ENCODE results near the gene RPL28. TPM values are rescaled to one million over a fixed set of nuclear protein-coding genes. Genes with fewer than 3 reads are reported as not detected.
"Not testable (repeated sequence)": the region's sequence is repeated elsewhere in the genome, so short reads cannot be mapped to it uniquely, and the experiment has no call there.

Gene RPL28
- total RNA-seq, 1 donor from 2014 or later: 664 TPM

DNA sequence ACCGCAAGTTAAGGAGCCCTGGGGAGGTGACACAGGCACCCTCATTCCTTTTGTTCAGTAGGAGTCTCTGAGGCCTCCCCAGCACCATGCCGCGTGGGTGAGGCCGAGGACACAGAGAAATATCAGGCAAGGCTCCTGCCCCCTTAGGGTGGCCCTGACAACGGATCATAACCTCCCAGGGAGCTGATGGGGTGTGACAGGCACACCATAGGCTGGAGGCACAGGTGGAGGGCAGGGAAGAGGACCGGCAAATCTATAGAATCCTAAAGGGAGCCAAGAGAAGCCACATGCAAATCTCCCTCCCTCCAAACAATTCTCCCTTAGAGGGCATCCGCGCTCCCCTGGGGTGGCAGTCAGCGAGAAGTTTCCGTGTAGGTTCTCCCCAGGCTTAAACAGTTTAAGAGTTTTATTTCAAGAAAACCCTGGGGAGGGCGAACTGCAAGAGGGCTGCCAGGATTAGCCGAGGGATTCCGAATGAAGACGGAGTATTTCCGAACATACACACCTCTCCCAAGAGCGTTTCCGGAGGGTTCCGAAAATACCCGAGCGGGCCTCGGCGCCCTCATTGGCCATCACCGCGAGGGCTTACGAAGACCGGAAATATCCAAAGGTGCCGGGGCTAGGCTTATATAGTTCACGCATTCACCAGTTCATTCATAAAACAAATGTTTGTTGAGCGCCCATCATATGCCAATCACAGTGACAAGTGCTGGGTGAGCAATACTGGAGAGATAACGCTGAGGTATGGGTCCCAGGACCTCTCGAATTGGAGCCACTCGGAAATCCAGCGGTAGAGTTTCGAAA, 610 bp upstream of the RPL28 start:
- ATAC-seq: peak; percentile 92

DNA sequence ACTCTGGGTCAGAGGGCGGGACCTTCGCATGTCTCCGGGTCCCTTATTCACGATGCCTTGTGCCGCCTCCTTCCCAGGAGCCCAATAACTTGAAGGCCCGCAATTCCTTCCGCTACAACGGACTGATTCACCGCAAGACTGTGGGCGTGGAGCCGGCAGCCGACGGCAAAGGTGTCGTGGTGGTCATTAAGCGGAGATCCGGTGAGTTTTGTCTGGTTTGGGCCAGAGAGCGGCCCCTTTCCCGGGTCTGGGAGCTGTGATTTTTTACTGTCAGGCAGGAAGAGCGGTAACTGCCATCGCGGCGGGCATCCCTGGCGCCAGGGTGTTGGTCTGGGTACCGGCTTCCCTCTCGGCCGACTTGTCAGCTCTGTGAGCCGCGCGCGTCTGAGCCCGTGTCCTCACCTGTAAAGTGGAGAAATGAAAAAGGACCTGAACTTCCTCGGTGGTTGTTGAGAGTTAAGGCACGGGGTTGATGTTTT, 800 bp downstream of the RPL28 start:
- no peak for ATAC-seq
- DNase-seq (ENCODE audit: missing footprints): no peak
- intact Hi-C loops (cut with DNase I): loop anchor here (10.0 kb wide), 1 partner anchor 218 kb away; the partner anchor contains the start of genes ZNF524 and ZNF865

More for the DNA sequence above, 610 bp upstream of the RPL28 start:
- peak; percentile 97 for DNase-seq (ENCODE audit: missing footprints)
- intact Hi-C loops (cut with DNase I): loop anchor here (1.0 to 10.0 kb wide), 4 partner anchors 46 to 220 kb away; partner anchors contain the start of genes ISOC2, KMT5C, ZNF524 and ZNF865

GRCh38 chr19:55387736-55388497, 2.2 kb downstream of the RPL28 start:
- no peak for DNase-seq (ENCODE audit: missing footprints)
- intact Hi-C loops (cut with DNase I): loop anchor here (10.0 kb wide), 1 partner anchor 217 kb away; the partner anchor contains the start of genes ZNF524 and ZNF865
- ATAC-seq: no peak

GRCh38 chr19:55389386-55390317, 3.9 kb downstream of the RPL28 start:
- intact Hi-C loops (cut with DNase I): loop anchor here (10.0 kb wide), 1 partner anchor 215 kb away; the partner anchor contains the start of genes ZNF524 and ZNF865
- DNase-seq (ENCODE audit: missing footprints) (no peak), ATAC-seq (no peak)

DNA sequence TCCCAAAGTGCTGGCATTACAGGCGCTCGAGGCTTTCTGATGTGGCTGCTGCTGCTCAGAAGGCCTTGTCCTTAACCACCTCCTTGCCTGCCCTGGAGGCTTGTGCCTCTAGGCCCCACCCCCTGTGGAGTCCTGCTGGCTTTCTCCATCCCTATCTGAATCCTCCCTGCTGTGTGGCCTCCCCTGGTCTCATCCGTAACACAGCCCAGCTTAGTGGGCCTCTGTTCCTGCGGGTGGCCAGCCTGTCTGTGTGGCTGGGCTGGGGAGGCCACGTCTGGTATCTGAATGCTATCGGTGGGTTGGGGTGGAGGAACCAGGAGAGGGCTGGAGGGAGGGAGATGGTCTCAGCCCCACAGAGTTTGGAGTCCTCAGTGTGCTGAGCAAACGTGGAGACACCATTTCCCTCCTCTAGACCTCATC, 4.7 kb downstream of the RPL28 start:
- intact Hi-C loops (cut with DNase I): no loop called here
- no peak for ATAC-seq
- DNase-seq (ENCODE audit: missing footprints): no peak

- intact Hi-C loops (cut with DNase I): no loop called here
- DNase-seq (ENCODE audit: missing footprints) (no peak), ATAC-seq (no peak)
These were observed 5.5 kb downstream of the RPL28 start for GRCh38 chr19:55391191-55391670.

- ATAC-seq (no peak), DNase-seq (ENCODE audit: missing footprints) (no peak)
- intact Hi-C loops (cut with DNase I): no loop called here
These were observed 6.2 kb downstream of the RPL28 start for GRCh38 chr19:55391702-55392615.

DNA sequence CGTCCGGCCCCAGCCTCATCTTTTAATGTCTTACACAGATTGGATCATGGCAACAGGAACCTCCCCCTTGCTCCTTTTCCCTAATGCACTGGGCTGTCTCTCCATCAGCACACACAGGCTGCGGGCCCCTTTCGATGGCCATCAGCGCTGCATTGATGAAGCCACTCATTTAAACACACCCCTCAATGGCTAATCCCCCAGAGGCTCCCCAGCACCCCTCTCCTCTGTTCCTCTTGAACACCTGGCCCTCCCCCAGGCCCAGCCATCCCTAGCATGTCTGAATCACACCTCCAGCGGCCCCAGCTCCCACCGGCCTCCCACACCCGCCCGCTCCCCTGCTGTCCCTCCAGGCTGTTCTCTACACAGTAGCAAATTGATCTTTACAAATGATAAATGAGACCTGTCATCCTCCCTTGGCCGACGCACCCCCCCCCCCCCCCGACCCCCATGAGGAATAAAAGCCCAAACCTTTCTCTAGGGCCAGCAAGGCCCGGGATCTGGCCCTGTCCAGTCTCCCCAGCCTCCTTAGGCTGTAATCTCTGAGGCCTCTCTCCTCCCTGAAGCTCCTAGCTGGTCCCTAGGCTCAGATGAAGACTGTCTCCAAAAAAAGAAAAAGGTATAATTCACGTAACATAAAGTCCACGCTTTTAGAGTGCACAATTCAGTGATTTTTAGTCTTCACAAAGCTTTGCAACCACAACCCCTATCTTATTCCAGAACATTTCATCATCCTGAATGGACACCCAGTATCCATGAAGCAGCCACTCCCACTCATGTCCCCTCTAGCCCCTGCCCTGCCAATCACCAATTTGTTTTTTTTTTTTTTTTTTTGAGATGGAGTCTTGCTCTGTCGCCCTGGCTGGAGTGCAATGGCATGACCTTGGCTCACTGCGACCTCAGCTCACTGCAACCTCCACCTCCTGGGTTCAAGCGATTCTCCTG, 7.4 kb downstream of the RPL28 start:
- no peak for ATAC-seq
- no peak for DNase-seq (ENCODE audit: missing footprints)
- intact Hi-C loops (cut with DNase I): no loop called here

DNA sequence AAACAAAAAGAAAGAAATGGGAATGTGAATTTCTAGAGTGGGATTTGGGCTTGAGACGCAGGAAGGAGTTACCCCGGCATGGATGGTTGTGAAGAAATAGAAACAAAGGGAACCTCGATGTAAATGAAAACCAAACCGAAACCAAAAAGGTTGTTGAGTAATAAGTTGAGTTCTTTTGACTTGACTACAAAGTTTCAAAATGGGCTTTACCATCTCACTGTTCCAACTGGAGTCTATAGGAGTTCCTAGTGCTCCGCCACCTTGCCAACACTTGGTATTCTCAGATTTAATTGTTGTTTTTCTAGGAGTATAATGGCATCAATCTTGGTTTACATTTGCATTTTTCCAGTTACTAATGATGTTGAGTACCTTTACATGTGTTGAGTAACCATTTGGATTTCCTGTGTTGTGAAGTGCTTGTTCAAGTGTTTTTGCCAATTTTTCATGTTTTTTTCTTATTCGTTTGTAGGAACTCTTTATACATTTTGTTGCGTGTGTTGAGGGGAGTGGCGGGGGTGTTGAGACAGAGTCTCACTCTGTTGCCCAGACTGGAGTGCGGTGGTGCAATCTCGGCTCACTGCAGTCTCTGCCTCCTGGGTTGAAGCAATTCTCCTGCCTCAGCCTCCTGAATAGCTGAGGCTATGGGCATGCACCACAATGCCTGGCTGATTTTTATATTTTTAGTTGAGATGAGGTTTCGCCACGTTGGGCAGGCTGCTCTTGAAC, 12.6 kb downstream of the RPL28 start:
- intact Hi-C loops (cut with DNase I): no loop called here
- ATAC-seq: no peak
- DNase-seq (ENCODE audit: missing footprints): no peak

GRCh38 chr19:55400281-55401087, 14.8 kb downstream of the RPL28 start:
- intact Hi-C loops (cut with DNase I): no loop called here
- no peak for DNase-seq (ENCODE audit: missing footprints)
- ATAC-seq: no peak

DNA sequence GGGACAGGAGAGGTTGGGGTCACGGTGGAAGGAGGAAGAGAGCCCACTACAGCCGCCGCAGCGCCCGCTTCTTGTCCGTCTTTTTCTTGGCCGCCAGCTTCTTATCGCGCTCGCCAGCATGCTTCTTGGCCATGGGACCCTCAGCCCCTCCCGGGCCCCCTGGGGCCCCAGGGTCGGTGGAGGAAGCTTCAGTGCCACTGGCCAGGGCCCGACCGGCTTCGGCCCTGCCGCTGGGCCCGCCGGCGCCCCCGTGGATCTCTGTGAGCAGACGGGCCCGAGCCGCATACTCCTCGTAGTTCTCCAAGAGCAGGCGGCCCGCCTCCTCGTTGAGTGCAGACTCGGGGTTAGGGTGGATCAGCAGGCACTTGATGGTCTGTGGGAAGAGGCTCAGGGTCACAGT, 15.7 kb downstream of the RPL28 start:
- DNase-seq (ENCODE audit: missing footprints); intact Hi-C loops (cut with DNase I); ATAC-seq: not testable (repeated sequence)

- DNase-seq (ENCODE audit: missing footprints) (no peak), ATAC-seq (no peak)
- intact Hi-C loops (cut with DNase I): no loop called here
These were observed 16.8 kb downstream of the RPL28 start for GRCh38 chr19:55402509-55402908.

GRCh38 chr19:55405638-55406037, 19.9 kb downstream of the RPL28 start:
- intact Hi-C loops (cut with DNase I): no loop called here
- no peak for ATAC-seq
- DNase-seq (ENCODE audit: missing footprints): no peak

GRCh38 chr19:55406091-55406825, 20.5 kb downstream of the RPL28 start:
- intact Hi-C loops (cut with DNase I): no loop called here
- ATAC-seq (no peak), DNase-seq (ENCODE audit: missing footprints) (no peak)

All from Right ventricle myocardium inferior (tissue), 1 donor.